NCI-H1092 (cell line): ENCODE results near the gene MRC2.
A peak's percentile ranks its signal among the peaks of the same experiment; 100 is the strongest.

ENCODE experiments used
- DNase-seq: peaks from one replicate; lab custom pipeline; 2025; lab: John Stamatoyannopoulos, UW

Gene MRC2

DNA sequence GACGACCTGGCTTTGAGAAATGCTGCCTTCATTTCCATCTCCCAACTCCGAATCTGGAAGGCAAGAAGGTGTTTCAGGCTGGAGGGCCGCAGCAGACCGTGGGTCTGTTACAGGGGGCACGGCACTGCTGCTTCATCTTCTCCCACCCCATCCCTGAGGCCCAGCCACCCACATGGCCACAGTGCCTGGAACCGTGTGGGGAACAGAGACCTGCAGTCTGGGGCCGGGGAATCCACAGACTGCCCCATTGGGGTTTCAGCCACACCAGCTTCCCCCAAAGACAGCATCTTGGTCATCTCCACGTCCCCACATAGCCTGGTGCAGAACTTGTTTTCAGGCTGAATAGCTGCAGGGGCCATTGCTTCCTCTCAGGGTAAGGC lies 74.2 kb downstream of the MRC2 start:
- DNase-seq: no peak

DNA sequence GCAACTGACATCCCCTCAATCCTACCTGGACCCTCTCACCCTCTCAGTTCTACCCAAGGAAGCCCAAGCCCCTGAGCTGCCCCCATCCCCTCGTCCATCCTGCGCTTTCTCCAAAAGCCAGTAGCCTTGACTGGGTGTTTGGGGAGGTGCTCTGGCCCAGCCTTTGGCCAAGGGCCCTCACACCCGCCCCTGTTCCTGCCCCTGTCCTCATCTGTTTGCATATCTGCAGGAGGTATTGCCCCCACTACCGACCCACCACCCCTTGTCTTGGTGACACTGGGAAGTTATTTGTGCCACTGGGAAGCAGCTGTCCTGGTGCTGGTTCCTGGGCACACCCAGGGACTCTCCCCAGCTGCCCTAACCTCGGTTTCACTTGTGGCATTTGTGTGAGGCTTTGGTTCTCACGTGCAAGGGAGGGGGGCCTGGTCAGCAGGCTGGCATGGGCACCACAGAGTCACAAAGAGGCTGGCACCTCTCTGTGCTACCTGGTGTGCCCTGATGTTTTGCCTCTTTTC lies 75.3 kb downstream of the MRC2 start:
- DNase-seq: no peak

DNA sequence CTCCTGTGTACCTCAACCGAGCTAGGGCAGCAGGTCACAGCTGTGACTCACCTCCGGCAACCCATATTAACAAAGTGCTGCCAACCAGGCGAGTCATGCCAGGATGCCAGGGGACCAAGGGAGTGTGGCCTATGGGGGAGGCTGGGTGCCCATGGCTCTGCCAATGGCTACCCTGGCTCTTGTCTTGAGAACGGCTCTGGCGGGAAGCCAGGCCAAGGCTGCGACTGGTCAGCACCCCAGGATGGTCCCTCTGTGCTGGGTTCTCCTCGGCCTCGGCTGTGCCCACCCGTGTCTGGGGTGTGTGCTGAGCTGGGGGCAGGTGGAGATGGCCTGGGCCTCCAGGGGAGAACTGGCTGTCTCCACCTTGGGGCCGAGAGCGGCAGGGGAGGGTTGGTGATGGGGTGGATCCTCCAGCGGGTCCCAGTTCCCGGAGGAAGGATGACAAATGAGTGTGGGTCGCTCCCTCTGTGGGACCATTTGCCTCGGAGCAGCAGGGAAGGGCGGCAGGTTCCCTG lies 75.8 kb downstream of the MRC2 start:
- DNase-seq: no peak

GRCh38 chr17:62703776-62704380 lies 76.4 kb downstream of the MRC2 start:
- DNase-seq: peak; percentile 45

GRCh38 chr17:62704381-62704971 lies 77.0 kb downstream of the MRC2 start:
- DNase-seq: no peak

GRCh38 chr17:62705156-62705777 lies 77.8 kb downstream of the MRC2 start:
- DNase-seq: no peak

GRCh38 chr17:62705778-62706597 lies 78.5 kb downstream of the MRC2 start:
- DNase-seq: no peak

- DNase-seq: no peak
Measured at GRCh38 chr17:62706598-62707424, 79.3 kb downstream of the MRC2 start.

GRCh38 chr17:62707425-62707739 lies 79.9 kb downstream of the MRC2 start:
- no peak for DNase-seq

- DNase-seq: no peak
Measured at GRCh38 chr17:62708587-62708986, 81.1 kb downstream of the MRC2 start.

GRCh38 chr17:62712171-62712581 lies 84.7 kb downstream of the MRC2 start:
- no peak for DNase-seq

GRCh38 chr17:62713086-62713881 lies 85.8 kb downstream of the MRC2 start:
- no peak for DNase-seq

GRCh38 chr17:62714016-62714777 lies 86.7 kb downstream of the MRC2 start:
- no peak for DNase-seq

DNA sequence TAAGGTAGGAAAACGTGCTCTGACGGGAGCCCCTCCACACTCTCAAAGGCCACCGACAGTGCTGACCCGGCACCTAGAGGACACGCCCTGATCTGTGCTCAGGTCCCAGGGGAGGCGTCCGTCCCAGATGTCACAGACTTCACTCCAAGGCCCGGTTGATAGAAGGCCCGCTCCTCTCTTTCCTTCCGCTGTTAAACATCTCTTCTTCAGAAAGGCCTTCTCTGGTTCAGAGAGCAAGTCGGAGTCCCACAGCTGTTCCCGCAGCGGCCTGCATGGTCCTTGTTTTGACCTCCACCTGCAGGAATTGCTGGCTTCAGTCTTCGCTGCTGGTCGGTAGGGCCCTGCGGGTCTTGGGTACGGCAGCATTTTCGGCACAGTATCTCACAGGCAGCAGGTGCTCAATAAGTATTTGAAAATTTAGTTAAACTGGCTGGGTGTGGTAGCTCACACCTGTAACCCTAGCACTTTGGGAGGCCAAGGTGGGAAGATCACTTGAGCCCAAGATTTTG lies 88.5 kb downstream of the MRC2 start:
- DNase-seq: no peak

GRCh38 chr17:62716834-62717588 lies 89.5 kb downstream of the MRC2 start:
- DNase-seq: no peak

DNA sequence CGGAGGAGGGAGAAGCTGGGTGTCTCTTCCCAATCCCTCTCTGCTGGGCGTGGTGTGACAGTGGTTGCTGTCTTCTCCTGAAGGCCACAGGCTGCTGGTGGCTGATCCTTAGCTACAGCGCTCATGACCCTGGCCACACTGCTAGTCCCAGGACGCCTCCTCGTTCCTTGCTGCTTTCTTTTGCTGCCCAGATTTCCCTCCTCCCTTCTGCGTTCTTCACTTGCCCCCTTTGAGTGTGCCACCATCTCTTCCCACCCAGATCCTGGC lies 90.1 kb downstream of the MRC2 start:
- no peak for DNase-seq

DNA sequence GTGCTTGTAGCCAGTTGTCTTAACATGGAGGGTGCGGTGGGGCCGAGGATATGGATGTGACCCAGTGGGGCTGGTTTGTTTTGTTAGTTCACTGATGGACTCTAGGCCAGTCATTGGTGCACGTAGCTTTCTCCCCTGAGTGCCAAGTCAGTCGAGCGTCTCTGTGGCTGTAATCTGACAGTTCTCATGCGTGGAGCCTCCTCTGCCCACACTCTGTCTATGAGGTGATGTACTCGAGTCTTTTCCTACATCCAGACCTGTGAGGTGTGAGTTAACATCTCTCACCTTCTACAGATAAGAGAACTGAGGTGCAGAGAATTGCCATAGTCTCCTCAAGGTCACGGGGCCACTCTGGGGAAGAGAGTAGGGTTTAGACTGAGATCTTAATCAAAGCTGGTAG lies 90.4 kb downstream of the MRC2 start:
- no peak for DNase-seq

DNA sequence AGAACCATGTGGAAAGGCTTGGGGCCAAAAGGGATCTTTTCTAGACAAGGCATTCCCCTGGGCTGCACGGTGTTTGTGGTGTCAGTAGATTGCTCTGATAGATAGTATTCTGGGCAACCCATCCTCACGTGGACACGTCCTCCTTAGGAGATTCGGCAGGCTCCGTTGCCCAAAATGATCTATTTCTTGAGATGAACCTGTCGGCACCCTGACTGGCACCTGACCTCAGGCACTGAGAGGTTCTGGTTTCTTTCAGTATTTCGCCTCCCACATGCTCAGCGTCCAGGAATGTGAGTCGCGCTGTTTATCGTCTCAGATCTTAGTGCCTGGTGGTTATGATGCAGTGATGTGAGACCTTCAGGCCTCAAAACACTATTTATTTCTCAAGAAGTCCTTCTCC lies 91.0 kb downstream of the MRC2 start:
- no peak for DNase-seq

DNA sequence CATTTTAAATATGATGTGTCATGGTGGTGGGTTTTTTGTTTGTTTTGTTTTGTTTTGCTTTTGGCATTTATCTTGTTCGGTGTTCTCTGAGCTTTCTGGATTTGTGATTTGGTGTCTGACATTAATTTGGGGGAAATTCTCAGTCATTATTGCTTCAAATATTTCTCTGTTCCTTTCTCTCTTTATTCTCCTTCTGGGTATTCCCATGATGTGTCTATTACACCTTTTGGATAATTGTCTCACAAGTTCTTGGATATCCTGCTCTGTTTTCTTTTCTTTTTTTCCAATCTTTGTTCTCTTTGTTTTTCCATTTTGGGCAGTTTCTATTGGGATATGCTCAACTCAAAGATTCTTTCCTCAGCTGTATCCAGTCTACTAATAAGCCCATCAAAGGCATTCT lies 92.1 kb downstream of the MRC2 start:
- no peak for DNase-seq
